MM.1S (cell line): ENCODE data around the gene PTPRB.

Experiments used
- DNase-seq: peaks from one replicate; pipeline ENCODE4 v3.0.0-alpha.2; 2015
- H2AFZ ChIP-seq: fragments of 300-600 bp; sonication (generic); 2 replicates; pipeline ENCODE4 v1.6.0; 2016; ENCODE audit warnings: antibody characterized with exemption, low read length
- H3F3A ChIP-seq: fragments of 300-600 bp; sonication (generic); 2 replicates; pipeline ENCODE4 v1.6.1; 2016; ENCODE audit warnings: mild to moderate bottlenecking, antibody characterized with exemption, low read length, moderate library complexity, mixed read lengths; ENCODE audit not compliant: insufficient read depth
- H3K27ac ChIP-seq: fragments of 300-600 bp; sonication (generic); 2 replicates; pipeline ENCODE4 v1.5.1; 2016; ENCODE audit warnings: mild to moderate bottlenecking, low read length
- H3K27me3 ChIP-seq: fragments of 300-600 bp; sonication (generic); replicated peaks from 2 replicates; pipeline ENCODE4 v1.6.0; 2016; ENCODE audit warnings: low read length; ENCODE audit not compliant: insufficient read depth
- H3K36me3 ChIP-seq: fragments of 300-600 bp; sonication (generic); replicated peaks from 2 replicates; pipeline ENCODE4 v1.6.1; 2016; ENCODE audit warnings: mild to moderate bottlenecking, low read length, mixed read lengths; ENCODE audit not compliant: insufficient read depth
- H3K4me1 ChIP-seq: fragments of 300-600 bp; sonication (generic); 2 replicates; pipeline ENCODE4 v1.6.1; 2016; ENCODE audit warnings: low read length, mixed read lengths
- H3K4me2 ChIP-seq: fragments of 300-600 bp; sonication (generic); 2 replicates; pipeline ENCODE4 v1.6.0; 2016; ENCODE audit warnings: low read depth, low read length
- H3K4me3 ChIP-seq: fragments of 300-600 bp; sonication (generic); 2 replicates; pipeline ENCODE4 v1.5.1; 2016; ENCODE audit warnings: low read length, mixed read lengths
- H3K79me2 ChIP-seq: fragments of 300-600 bp; sonication (generic); 2 replicates; pipeline ENCODE4 v1.6.1; 2016; ENCODE audit warnings: mixed run types, low read length, mixed read lengths
- H3K9ac ChIP-seq: fragments of 300-600 bp; sonication (generic); 2 replicates; pipeline ENCODE4 v1.6.1; 2016; ENCODE audit warnings: low read length, mixed read lengths
- H3K9me2 ChIP-seq: fragments of 300-600 bp; sonication (generic); replicated peaks from 2 replicates; pipeline ENCODE4 v1.6.1; 2016; ENCODE audit warnings: mild to moderate bottlenecking, low read length, mixed read lengths; ENCODE audit not compliant: insufficient read depth
- H3K9me3 ChIP-seq: fragments of 300-600 bp; sonication (generic); replicated peaks from 2 replicates; pipeline ENCODE4 v1.6.1; 2016; ENCODE audit warnings: mild to moderate bottlenecking, low read length, mixed read lengths; ENCODE audit not compliant: insufficient read depth
- H4K20me1 ChIP-seq: fragments of 300-600 bp; sonication (generic); 2 replicates; pipeline ENCODE4 v1.6.1; 2016; ENCODE audit warnings: mild to moderate bottlenecking, low read length, moderate library complexity, mixed read lengths; ENCODE audit not compliant: insufficient read depth
- CTCF ChIP-seq: fragments of 300-600 bp; sonication (generic); IDR thresholded peaks from 2 replicates; pipeline ENCODE4 v1.5.1; 2016; ENCODE audit warnings: antibody characterized with exemption, low read length, mixed read lengths
- EZH2 ChIP-seq: fragments of 300-600 bp; sonication (generic); optimal IDR thresholded peaks from 2 replicates; pipeline ENCODE3; 2017; ENCODE audit warnings: low read depth, mild to moderate bottlenecking, antibody characterized with exemption, low read length, mixed read lengths
- EZH2phosphoT487 ChIP-seq: fragments of 300-600 bp; sonication (generic); IDR thresholded peaks from 2 replicates; pipeline ENCODE4 v1.6.1; 2018; ENCODE audit warnings: antibody characterized with exemption, low read length

Gene PTPRB

DNA sequence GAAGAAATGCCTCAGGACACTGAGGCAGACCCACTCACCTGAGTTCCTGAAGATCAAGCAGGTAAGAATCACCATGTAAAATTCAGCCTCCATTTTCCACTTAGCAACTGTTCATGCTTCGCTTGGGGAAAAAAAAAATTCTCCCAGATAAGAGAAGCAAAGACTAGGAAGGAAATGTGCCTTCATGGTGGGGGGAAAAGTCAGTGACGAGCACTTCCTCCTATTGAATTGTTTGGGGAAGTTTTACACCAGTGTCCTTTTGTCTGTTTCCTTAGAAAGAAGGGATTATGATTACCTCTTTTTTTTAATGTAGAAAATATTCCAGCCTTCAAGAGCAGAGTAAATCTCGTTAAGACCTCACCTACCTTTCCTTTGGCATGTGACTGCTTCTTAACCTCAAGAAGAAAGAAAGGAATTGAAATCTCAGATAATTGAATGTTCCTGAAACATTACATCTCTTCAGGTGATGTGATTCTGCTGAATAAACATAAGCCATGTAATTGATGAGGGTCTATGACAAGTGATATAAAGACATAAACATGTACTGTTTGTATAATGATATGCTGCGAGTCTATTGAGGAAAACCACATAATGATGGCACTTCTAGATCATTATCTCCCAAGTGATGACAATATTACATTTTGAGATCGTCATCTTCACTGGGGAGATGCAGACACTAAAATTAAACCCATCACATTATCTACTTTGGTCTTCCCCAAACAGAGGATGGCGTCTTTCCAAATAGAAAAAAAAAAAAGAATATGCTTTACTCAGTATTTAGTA, at the start of gene PTPRB:
PTPRB (minus strand) TSS at position 127 of the 783 bp plus-strand sequence; CDS start at position 93, 34 bp downstream.
- no peaks in the 10 kb centered on the region for H3K4me1 ChIP-seq
- no peak within 1 kb of the TSS for H3K9ac ChIP-seq
- DNase-seq: no peak
- TF ChIP-seq EZH2phosphoT487: no peak
- TF ChIP-seq CTCF: no peak
- no peak for TF ChIP-seq EZH2
- H2AFZ ChIP-seq: no peak within 1 kb of the TSS
- H3K27me3 ChIP-seq: no peaks in the 10 kb centered on the region
- no peaks in the 10 kb centered on the region for H4K20me1 ChIP-seq
- no peaks in the 10 kb centered on the region for H3K9me3 ChIP-seq
- no peaks in the 10 kb centered on the region for H3K9me2 ChIP-seq
- no peaks in the 10 kb centered on the region for H3F3A ChIP-seq
- no peak within 1 kb of the TSS for H3K4me2 ChIP-seq
- H3K4me3 ChIP-seq: no peak within 1 kb of the TSS
- no peak within 1 kb of the TSS for H3K27ac ChIP-seq
- no peaks in the 10 kb centered on the region for H3K36me3 ChIP-seq
- H3K79me2 ChIP-seq: no peaks in the 10 kb centered on the region

DNA sequence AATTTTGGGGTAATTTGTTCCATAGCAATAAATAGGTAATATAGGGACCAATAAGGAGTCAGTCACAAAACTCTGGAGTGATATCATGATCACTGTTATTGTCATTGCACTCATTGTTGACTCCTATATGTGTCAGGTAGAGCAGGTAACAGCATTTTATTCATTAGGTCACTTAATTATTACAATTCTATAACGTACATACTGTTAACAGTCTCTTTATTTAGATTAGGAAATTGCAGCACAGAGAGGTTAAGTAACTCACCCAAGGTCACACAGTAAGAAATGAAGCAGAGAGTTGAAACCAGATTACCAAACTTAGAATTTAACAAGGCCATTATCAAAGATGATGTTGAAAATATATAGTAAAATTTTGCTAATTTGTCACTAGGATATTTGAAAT, 49.7 kb upstream of the PTPRB start:
- no peaks in the 10 kb centered on the region for H3F3A ChIP-seq
- no peak overlapping the region for H2AFZ ChIP-seq
- H3K4me1 ChIP-seq: no peaks in the 10 kb centered on the region; the same call in 1 of the 2 replicates
- no peak overlapping the region for H3K4me2 ChIP-seq
- no peaks in the 10 kb centered on the region for H3K9me3 ChIP-seq
- TF ChIP-seq EZH2: no peak
- TF ChIP-seq CTCF: no peak
- TF ChIP-seq EZH2phosphoT487: no peak
- no peaks in the 10 kb centered on the region for H3K9me2 ChIP-seq
- no peaks in the 10 kb centered on the region for H4K20me1 ChIP-seq
- no peaks in the 10 kb centered on the region for H3K36me3 ChIP-seq
- H3K27me3 ChIP-seq: no peaks in the 10 kb centered on the region
- no peak overlapping the region for H3K27ac ChIP-seq
- no peak for DNase-seq
- H3K9ac ChIP-seq: no peak overlapping the region
- no peak overlapping the region for H3K4me3 ChIP-seq
- no peaks in the 10 kb centered on the region for H3K79me2 ChIP-seq

DNA sequence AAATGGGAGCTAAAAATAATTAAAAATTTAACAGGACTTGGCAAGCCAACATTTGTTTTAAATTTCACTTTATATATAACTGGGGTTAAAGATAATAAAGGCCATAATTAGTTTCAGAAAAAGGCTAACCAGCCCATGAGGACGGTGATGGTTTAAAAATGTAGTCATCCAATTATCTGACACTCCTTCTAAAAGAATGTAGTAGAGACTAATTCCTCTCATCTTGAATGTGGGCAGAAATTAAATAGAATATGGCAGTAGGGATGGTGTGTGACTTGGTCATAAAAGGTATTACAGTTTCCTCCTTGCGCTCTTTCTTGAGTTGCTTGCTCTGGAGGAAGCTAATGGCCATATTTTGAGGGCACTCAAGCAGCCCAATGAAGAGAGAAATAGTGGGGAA, 49.1 kb upstream of the PTPRB start:
- H3K4me1 ChIP-seq: no peaks in the 10 kb centered on the region; the same call in 1 of the 2 replicates
- H3K36me3 ChIP-seq: no peaks in the 10 kb centered on the region
- DNase-seq: no peak
- H3K4me2 ChIP-seq: no peak overlapping the region
- no peaks in the 10 kb centered on the region for H4K20me1 ChIP-seq
- no peak overlapping the region for H2AFZ ChIP-seq
- no peaks in the 10 kb centered on the region for H3K79me2 ChIP-seq
- H3K9me3 ChIP-seq: no peaks in the 10 kb centered on the region
- no peak overlapping the region for H3K4me3 ChIP-seq
- H3K9me2 ChIP-seq: no peaks in the 10 kb centered on the region
- TF ChIP-seq EZH2 (no peak), CTCF (no peak), EZH2phosphoT487 (no peak)
- no peaks in the 10 kb centered on the region for H3F3A ChIP-seq
- no peak overlapping the region for H3K9ac ChIP-seq
- no peaks in the 10 kb centered on the region for H3K27me3 ChIP-seq
- no peak overlapping the region for H3K27ac ChIP-seq
